Measurements from ENCODE around the gene EDN1.

- peak; percentile 22; the same call in 1 of the 2 replicates for TF ChIP-seq CTCF (IDR thresholded peaks at IDR 0.05)
- no peak for TF ChIP-seq ZFX (IDR thresholded peaks at IDR 0.05; ENCODE audit: borderline replicate concordance)
Measured at GRCh38 chr6:12335717-12336116, 45.6 kb downstream of the EDN1 start.
